HepG2 (cell line): ENCODE results near the gene UBE3B. TPM values are rescaled to one million over a fixed set of nuclear protein-coding genes. Genes with fewer than 3 reads are reported as not detected.

Source experiments
- ELF3 ChIP-seq: IDR thresholded peaks from 2 replicates; pipeline ENCODE4 v1.6.1; 2016; ENCODE audit warnings: missing genetic modification reagents, missing compliant biosample characterization
- HMG20A ChIP-seq: IDR thresholded peaks from 2 replicates; pipeline ENCODE4 v1.6.1; 2016; ENCODE audit warnings: borderline replicate concordance
- IRF1 ChIP-seq: sonication (generic); formaldehyde crosslinking; IDR thresholded peaks from 2 replicates; pipeline ENCODE4 v1.4.0; 2020; ENCODE audit warnings: low read depth, mild to moderate bottlenecking, missing genetic modification reagents
- IRF9 ChIP-seq: sonication (generic); formaldehyde crosslinking; IDR thresholded peaks from 2 replicates; pipeline ENCODE4 v1.8.0; 2022; ENCODE audit warnings: missing genetic modification reagents, mild to moderate bottlenecking, borderline replicate concordance
- MXD4 ChIP-seq: IDR thresholded peaks from 2 replicates; pipeline ENCODE4 v1.6.1; 2016; ENCODE audit warnings: mild to moderate bottlenecking, missing biosample characterization, missing genetic modification reagents
- NPAS2 ChIP-seq: sonication (generic); formaldehyde crosslinking; IDR thresholded peaks from 2 replicates; pipeline ENCODE4 v1.8.0; 2022; ENCODE audit warnings: mild to moderate bottlenecking, missing genetic modification reagents, borderline replicate concordance
- ZNF138 ChIP-seq: sonication (generic); formaldehyde crosslinking; IDR thresholded peaks from 2 replicates; pipeline ENCODE4 v1.5.0; 2020; ENCODE audit warnings: mild to moderate bottlenecking, low read depth, missing genetic modification reagents
- ZNF260 ChIP-seq: sonication (generic); formaldehyde crosslinking; IDR thresholded peaks from 2 replicates; pipeline ENCODE4 v1.4.0; 2020; ENCODE audit warnings: missing genetic modification reagents, low read depth, mild to moderate bottlenecking, borderline replicate concordance
- ZNF704 ChIP-seq: sonication (generic); formaldehyde crosslinking; IDR thresholded peaks from 2 replicates; pipeline ENCODE4 v1.8.1; 2023; ENCODE audit warnings: mild to moderate bottlenecking, inconsistent platforms, moderate library complexity, missing genetic modification reagents, borderline replicate concordance
- polyA plus RNA-seq, 8 experiments: library from polyadenylated mRNA; depleted of rRNA in 3 of 8; stranded (reverse) in 7 of 8; unstranded in 1 of 8; fragments of >200 nt; fragmentation: Illumina TruSeq in 4 of 8; extraction: Trizol in 4 of 8; gene quantifications; 2 replicates each; pipeline versions ENCODE4 v1.2.1 to v1.2.3, GENCODE V29; 2011 to 2016; ENCODE audit warnings: low read depth in 4 of 8, missing spikeins in 1 of 8, mixed read lengths in 1 of 8; ENCODE audit not compliant: insufficient read depth in 1 of 8
- total RNA-seq, 5 experiments: library from RNA; depleted of rRNA; stranded (reverse); fragments of >200 nt; fragmentation: Illumina TruSeq; extraction: Trizol; gene quantifications; 2 replicates each; pipeline ENCODE4 v1.2.3, GENCODE V29; 2016; ENCODE audit warnings: low read depth in 1 of 5
- TF ChIP-seq, protein P1 (sequence below): sonication (generic); formaldehyde crosslinking; IDR thresholded peaks from 2 replicates; pipeline ENCODE4 v1.4.0; 2020; ENCODE audit warnings: missing genetic modification reagents
- TF ChIP-seq, protein P2 (sequence below): sonication (generic); formaldehyde crosslinking; IDR thresholded peaks from 2 replicates; pipeline ENCODE4 v1.4.0; 2020; ENCODE audit warnings: mild to moderate bottlenecking, missing genetic modification reagents
- TF ChIP-seq, protein P3 (sequence below): sonication (generic); formaldehyde crosslinking; IDR thresholded peaks from 2 replicates; pipeline ENCODE4 v1.4.0; 2020; ENCODE audit warnings: missing genetic modification reagents
- TF ChIP-seq, protein P4 (sequence below): IDR thresholded peaks from 2 replicates; pipeline ENCODE4 v1.6.1; 2016; ENCODE audit warnings: low read depth, control low read depth
- TF ChIP-seq, protein P5 (sequence below): sonication (generic); formaldehyde crosslinking; IDR thresholded peaks from 2 replicates; pipeline ENCODE4 v1.5.0; 2020; ENCODE audit warnings: missing genetic modification reagents

The UBE3B gene
- total and polyA plus RNA-seq, 2 of the 13 experiments (the other 11 are each of a cell fraction or from before 2014, with no cell fraction given) = 22.7 to 25.3 TPM

DNA sequence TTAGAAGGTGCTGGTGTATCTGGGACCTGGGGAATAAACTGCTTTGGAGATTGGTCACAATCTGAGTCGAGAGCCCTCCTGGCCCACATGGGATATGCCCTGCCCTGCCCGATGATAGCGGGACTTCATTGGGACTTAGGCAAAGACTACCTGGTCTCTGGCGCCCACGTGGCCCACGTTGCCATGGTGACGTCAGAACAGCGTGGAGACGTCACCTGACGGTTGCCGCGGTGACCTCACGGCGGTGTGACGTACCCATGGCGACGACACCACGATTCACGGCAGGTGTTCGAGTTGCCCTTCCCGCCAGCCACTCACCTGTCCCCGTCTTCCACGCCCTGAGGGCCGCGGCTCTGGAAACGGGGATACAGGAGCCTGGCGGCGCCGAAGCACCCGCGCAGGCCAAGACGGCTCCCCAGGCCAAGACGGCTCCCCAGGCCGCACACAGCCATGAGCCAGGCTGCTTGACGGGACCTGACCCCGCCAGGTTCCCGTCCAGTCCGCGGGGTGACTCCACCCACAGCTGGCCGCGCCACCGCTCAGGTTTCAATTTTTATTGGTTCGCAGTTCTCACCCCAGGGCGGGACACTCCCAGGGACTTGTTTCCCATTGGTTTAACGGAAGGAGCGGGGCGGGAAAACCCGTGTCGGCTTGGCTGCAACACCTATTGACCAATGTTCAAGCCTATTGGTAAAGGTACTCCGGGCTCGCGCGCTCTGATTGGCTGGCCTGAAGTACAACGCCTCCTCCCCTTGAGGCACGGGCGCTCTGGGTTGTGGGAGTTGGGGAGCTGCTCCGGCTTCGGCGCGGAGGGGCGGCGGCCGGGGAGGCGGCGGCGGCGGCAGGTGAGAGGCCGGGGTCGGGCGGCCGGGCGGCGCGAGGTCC, 95.8 kb downstream of the UBE3B start, which contains the start of the genes MMAB and MVK (continued):
- TF ChIP-seq IRF9 (CRISPR knock-in tag) (peak; percentile 95), ZNF704 (CRISPR knock-in tag) (peak; percentile 69; the same call in 1 of the 2 replicates), MXD4 (CRISPR knock-in tag) (peak; percentile 98), ZNF260 (no peak), HMG20A (CRISPR knock-in tag) (no peak), ELF3 (CRISPR knock-in tag) (0 out of 2 replicates have a peak, but pooled peaks have one; percentile 36), NPAS2 (CRISPR knock-in tag) (no peak), IRF1 (CRISPR knock-in tag) (peak; percentile 69; the same call in 1 of the 2 replicates), ZNF138 (peak; percentile 90)
- TF ChIP-seq, protein P1, sequence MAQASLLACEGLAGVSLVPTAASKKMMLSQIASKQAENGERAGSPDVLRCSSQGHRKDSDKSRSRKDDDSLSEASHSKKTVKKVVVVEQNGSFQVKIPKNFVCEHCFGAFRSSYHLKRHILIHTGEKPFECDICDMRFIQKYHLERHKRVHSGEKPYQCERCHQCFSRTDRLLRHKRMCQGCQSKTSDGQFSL (CRISPR knock-in tag) = peak; percentile 65; the same call in 1 of the 2 replicates
- TF ChIP-seq, protein P2, sequence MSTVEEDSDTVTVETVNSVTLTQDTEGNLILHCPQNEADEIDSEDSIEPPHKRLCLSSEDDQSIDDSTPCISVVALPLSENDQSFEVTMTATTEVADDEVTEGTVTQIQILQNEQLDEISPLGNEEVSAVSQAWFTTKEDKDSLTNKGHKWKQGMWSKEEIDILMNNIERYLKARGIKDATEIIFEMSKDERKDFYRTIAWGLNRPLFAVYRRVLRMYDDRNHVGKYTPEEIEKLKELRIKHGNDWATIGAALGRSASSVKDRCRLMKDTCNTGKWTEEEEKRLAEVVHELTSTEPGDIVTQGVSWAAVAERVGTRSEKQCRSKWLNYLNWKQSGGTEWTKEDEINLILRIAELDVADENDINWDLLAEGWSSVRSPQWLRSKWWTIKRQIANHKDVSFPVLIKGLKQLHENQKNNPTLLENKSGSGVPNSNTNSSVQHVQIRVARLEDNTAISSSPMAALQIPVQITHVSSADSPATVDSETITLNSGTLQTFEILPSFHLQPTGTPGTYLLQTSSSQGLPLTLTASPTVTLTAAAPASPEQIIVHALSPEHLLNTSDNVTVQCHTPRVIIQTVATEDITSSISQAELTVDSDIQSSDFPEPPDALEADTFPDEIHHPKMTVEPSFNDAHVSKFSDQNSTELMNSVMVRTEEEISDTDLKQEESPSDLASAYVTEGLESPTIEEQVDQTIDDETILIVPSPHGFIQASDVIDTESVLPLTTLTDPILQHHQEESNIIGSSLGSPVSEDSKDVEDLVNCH (CRISPR knock-in tag) = no peak
- TF ChIP-seq, protein P3, sequence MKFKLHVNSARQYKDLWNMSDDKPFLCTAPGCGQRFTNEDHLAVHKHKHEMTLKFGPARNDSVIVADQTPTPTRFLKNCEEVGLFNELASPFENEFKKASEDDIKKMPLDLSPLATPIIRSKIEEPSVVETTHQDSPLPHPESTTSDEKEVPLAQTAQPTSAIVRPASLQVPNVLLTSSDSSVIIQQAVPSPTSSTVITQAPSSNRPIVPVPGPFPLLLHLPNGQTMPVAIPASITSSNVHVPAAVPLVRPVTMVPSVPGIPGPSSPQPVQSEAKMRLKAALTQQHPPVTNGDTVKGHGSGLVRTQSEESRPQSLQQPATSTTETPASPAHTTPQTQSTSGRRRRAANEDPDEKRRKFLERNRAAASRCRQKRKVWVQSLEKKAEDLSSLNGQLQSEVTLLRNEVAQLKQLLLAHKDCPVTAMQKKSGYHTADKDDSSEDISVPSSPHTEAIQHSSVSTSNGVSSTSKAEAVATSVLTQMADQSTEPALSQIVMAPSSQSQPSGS (CRISPR knock-in tag) = peak; percentile 84
- TF ChIP-seq, protein P4, sequence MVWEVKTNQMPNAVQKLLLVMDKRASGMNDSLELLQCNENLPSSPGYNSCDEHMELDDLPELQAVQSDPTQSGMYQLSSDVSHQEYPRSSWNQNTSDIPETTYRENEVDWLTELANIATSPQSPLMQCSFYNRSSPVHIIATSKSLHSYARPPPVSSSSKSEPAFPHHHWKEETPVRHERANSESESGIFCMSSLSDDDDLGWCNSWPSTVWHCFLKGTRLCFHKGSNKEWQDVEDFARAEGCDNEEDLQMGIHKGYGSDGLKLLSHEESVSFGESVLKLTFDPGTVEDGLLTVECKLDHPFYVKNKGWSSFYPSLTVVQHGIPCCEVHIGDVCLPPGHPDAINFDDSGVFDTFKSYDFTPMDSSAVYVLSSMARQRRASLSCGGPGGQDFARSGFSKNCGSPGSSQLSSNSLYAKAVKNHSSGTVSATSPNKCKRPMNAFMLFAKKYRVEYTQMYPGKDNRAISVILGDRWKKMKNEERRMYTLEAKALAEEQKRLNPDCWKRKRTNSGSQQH (CRISPR knock-in tag) = peak; percentile 30; the same call in 1 of the 2 replicates
- TF ChIP-seq, protein P5, sequence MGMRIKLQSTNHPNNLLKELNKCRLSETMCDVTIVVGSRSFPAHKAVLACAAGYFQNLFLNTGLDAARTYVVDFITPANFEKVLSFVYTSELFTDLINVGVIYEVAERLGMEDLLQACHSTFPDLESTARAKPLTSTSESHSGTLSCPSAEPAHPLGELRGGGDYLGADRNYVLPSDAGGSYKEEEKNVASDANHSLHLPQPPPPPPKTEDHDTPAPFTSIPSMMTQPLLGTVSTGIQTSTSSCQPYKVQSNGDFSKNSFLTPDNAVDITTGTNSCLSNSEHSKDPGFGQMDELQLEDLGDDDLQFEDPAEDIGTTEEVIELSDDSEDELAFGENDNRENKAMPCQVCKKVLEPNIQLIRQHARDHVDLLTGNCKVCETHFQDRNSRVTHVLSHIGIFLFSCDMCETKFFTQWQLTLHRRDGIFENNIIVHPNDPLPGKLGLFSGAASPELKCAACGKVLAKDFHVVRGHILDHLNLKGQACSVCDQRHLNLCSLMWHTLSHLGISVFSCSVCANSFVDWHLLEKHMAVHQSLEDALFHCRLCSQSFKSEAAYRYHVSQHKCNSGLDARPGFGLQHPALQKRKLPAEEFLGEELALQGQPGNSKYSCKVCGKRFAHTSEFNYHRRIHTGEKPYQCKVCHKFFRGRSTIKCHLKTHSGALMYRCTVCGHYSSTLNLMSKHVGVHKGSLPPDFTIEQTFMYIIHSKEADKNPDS (CRISPR knock-in tag) = no peak
